Activated naive CD8-positive, alpha-beta T cell treated with anti-CD3 and anti-CD28 coated beads, Interleukin-2, amount 10 ng/mL, durations not matched to agents 7 days and 5 days (primary cell): ENCODE results near the gene RYR1. TPM values are rescaled to one million over a fixed set of nuclear protein-coding genes. Genes with fewer than 3 reads are reported as not detected.
A peak's percentile ranks its signal among the peaks of the same experiment; 100 is the strongest.
"Not testable (repeated sequence)": the region's sequence is repeated elsewhere in the genome, so short reads cannot be mapped to it uniquely, and the experiment has no call there.

ENCODE experiments used
- ATAC-seq: fragments of 150-1000 bp; cut with Tn5 transposase; one replicate; pipeline ENCODE4 v1.10.0; 2021; ENCODE audit warnings: low read depth, moderate library complexity
- POLR2A ChIA-PET: fragments of 350-600 bp; sonication (Branson Sonifier 250); formaldehyde crosslinking; loops from one replicate; lab custom pipeline; 2021; ENCODE audit warnings: antibody characterized with exemption; lab: Charles Lee
- DNase-seq: peaks from one replicate; pipeline ENCODE4 v3.0.0; 2021
- H3K27ac Mint-ChIP-seq: one replicate; pipeline ENCODE4 v1.8.0; 2022; ENCODE audit warnings: mild to moderate bottlenecking, mixed read lengths
- H3K27me3 Mint-ChIP-seq: one replicate; pipeline ENCODE4 v1.8.0; 2022; ENCODE audit warnings: mild to moderate bottlenecking, moderate library complexity, mixed read lengths
- H3K36me3 Mint-ChIP-seq: one replicate; pipeline ENCODE4 v1.8.0; 2021; ENCODE audit warnings: mild to moderate bottlenecking, mixed read lengths
- H3K4me1 Mint-ChIP-seq: one replicate; pipeline ENCODE4 v1.8.0; 2021; ENCODE audit warnings: mixed read lengths
- H3K4me3 Mint-ChIP-seq: one replicate; pipeline ENCODE4 v1.8.0; 2022; ENCODE audit warnings: mild to moderate bottlenecking, moderate library complexity, mixed read lengths
- H3K9me3 Mint-ChIP-seq: one replicate; pipeline ENCODE4 v1.8.0; 2021; ENCODE audit warnings: mixed read lengths
- total RNA-seq, 2 experiments: library from RNA; stranded (reverse); gene quantifications; one replicate each; pipeline ENCODE4 v1.2.3, GENCODE V29; 2021

The RYR1 gene
- total RNA-seq, 2 experiments from 2014 or later, result 2.9 to 3.5 TPM

DNA sequence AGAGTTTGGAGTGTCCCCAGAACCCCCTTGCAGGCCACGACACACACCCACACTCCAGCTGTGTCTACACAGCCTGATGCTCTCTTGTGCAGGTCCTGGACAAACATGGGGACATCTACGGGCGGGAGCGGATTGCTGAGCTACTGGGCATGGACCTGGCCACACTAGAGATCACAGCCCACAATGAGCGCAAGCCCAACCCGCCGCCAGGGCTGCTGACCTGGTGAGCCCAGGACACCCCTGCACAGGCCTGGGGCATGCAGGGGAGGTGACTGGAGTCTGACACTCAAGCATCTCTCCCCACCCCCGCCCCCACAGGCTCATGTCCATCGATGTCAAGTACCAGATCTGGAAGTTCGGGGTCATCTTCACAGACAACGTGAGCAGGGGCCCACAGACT is 144.3 kb downstream of the RYR1 start:
- Mint-ChIP-seq H3K9me3 (no peaks in the 10 kb centered on the region), H3K27ac (no peak overlapping the region), H3K4me1 (peaks cover 6% of the 10 kb centered on the region), H3K36me3 (no peaks in the 10 kb centered on the region), H3K4me3 (no peak overlapping the region), H3K27me3 (peaks cover 3% of the 10 kb centered on the region)
- DNase-seq, result no peak
- no peak for ATAC-seq
- POLR2A ChIA-PET, result no interaction called here

DNA sequence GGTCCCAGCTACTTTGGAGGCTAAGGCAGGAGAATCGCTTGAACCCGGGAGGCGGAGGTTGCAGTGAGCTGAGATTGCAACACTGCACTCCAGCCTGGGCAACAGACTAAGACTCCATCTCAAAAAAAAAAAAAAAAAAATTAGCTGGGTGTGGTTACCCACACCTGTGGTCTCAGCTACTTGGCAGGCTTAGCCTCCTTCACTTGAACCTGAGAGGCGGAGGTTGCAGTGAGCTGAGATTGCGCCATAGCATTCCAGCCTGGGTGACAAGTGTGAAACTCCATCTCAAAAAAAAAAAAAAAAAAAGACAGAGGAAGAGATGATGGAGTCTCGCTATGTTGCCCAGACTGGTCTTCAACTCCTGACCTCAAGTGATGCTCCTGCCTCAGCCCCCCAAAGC is 145.8 kb downstream of the RYR1 start:
- H3K27me3 Mint-ChIP-seq, DNase-seq, H3K9me3 Mint-ChIP-seq, H3K36me3 Mint-ChIP-seq, H3K4me3 Mint-ChIP-seq, H3K27ac Mint-ChIP-seq: not testable (repeated sequence)
- peak; percentile 44 for ATAC-seq
- peaks cover 12% of the 10 kb centered on the region for H3K4me1 Mint-ChIP-seq
- POLR2A ChIA-PET, result interaction anchor here (0.6 to 1.3 kb wide), 4 partner anchors 16 to 350 kb away, joined by 3 to 5 read pairs (median 4); partner anchors contain the start of gene EIF3K

DNA sequence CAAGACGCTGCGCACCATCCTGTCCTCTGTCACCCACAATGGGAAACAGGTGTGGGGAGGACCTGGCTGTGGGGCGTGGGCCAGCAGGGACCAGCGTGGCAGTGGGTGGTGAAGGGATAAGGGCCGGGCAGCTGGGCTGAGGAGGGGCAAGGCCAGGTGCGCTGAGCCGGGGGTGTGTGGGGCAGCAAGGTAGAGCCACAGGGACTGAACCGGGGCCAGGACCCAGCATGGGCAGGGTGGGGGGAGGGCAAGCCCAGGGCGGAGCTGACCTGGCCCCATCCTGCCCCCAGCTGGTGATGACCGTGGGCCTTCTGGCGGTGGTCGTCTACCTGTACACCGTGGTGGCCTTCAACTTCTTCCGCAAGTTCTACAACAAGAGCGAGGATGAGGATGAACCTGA is 146.6 kb downstream of the RYR1 start:
- DNase-seq (no peak), ATAC-seq (no peak)
- no peaks in the 10 kb centered on the region for H3K36me3 Mint-ChIP-seq
- peaks cover 12% of the 10 kb centered on the region for H3K4me1 Mint-ChIP-seq
- H3K27me3 Mint-ChIP-seq, result peaks cover 3% of the 10 kb centered on the region
- H3K9me3 Mint-ChIP-seq, result no peaks in the 10 kb centered on the region
- no peak overlapping the region for H3K27ac Mint-ChIP-seq
- H3K4me3 Mint-ChIP-seq, result no peak overlapping the region
- POLR2A ChIA-PET, result no interaction called here

- Mint-ChIP-seq H3K9me3 (no peaks in the 10 kb centered on the region), H3K4me1 (peaks cover 12% of the 10 kb centered on the region), H3K27ac (peak overlapping the region; percentile 64), H3K27me3 (no peaks in the 10 kb centered on the region), H3K4me3 (peak overlapping the region; percentile 63), H3K36me3 (peaks cover 5% of the 10 kb centered on the region)
- POLR2A ChIA-PET, result interaction anchor here (0.7 to 1.0 kb wide), 2 partner anchors 35 to 39 kb away, joined by 4 to 6 read pairs; partner anchors contain the start of genes EIF3K and MAP4K1
- DNase-seq, result no peak
- ATAC-seq, result peak; percentile 36
These were observed 149.9 kb downstream of the RYR1 start for GRCh38 chr19:38583219-38583984.

- ATAC-seq, result no peak
- peak overlapping the region; percentile 64 for H3K27ac Mint-ChIP-seq
- no peaks in the 10 kb centered on the region for H3K9me3 Mint-ChIP-seq
- H3K4me3 Mint-ChIP-seq, result peak overlapping the region; percentile 63
- POLR2A ChIA-PET, result interaction anchor here (1.0 kb wide), 1 partner anchor 34 kb away, joined by 6 read pairs; the partner anchor contains the start of genes EIF3K and MAP4K1
- peaks cover 12% of the 10 kb centered on the region for H3K4me1 Mint-ChIP-seq
- no peak for DNase-seq
- H3K27me3 Mint-ChIP-seq, result no peaks in the 10 kb centered on the region
- peaks cover 7% of the 10 kb centered on the region for H3K36me3 Mint-ChIP-seq
These were observed 150.5 kb downstream of the RYR1 start for GRCh38 chr19:38583985-38584305.

GRCh38 chr19:38587562-38587961 is 154.1 kb downstream of the RYR1 start:
- no peak for ATAC-seq
- Mint-ChIP-seq H3K4me3 (no peak overlapping the region), H3K27me3 (no peaks in the 10 kb centered on the region), H3K27ac (no peak overlapping the region), H3K4me1 (peaks cover 6% of the 10 kb centered on the region), H3K36me3 (peaks cover 15% of the 10 kb centered on the region), H3K9me3 (no peaks in the 10 kb centered on the region)
- POLR2A ChIA-PET, result no interaction called here
- no peak for DNase-seq

- POLR2A ChIA-PET, result interaction anchor here (0.7 kb wide), 1 partner anchor 86 kb away, joined by 4 read pairs; no protein-coding TSS in a partner anchor
- peaks cover 17% of the 10 kb centered on the region for H3K36me3 Mint-ChIP-seq
- H3K4me3 Mint-ChIP-seq, result no peak overlapping the region
- DNase-seq, result no peak
- no peaks in the 10 kb centered on the region for H3K27me3 Mint-ChIP-seq
- ATAC-seq, result no peak
- H3K9me3 Mint-ChIP-seq, result no peaks in the 10 kb centered on the region
- peaks cover 6% of the 10 kb centered on the region for H3K4me1 Mint-ChIP-seq
- no peak overlapping the region for H3K27ac Mint-ChIP-seq
These were observed 154.6 kb downstream of the RYR1 start for GRCh38 chr19:38588041-38588440.

DNA sequence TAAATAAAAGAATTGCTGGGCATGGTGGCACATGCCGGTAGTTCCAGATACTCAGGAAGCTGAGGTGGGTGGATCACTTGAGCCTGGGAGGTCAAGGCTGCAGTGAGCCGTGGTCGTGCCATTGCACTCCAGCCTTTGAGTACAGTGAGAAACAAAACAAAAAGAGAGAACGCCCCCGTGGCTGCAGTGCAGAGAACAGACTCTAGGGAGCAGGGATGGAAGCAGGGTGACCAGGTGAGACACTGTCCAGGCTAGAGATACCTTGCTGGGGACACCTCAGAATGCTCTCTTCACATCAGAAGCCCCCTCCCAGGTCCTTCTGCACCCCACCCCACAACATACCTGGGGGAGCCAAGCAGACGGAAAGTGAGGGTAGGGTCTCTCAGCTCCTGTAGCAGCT is 159.4 kb downstream of the RYR1 start:
- Mint-ChIP-seq H3K4me3 (no peak overlapping the region), H3K27ac (no peak overlapping the region), H3K36me3 (peaks cover 45% of the 10 kb centered on the region), H3K27me3 (no peaks in the 10 kb centered on the region), H3K9me3 (no peaks in the 10 kb centered on the region), H3K4me1 (peaks cover 6% of the 10 kb centered on the region)
- ATAC-seq, result no peak
- no peak for DNase-seq
- POLR2A ChIA-PET, result no interaction called here

DNA sequence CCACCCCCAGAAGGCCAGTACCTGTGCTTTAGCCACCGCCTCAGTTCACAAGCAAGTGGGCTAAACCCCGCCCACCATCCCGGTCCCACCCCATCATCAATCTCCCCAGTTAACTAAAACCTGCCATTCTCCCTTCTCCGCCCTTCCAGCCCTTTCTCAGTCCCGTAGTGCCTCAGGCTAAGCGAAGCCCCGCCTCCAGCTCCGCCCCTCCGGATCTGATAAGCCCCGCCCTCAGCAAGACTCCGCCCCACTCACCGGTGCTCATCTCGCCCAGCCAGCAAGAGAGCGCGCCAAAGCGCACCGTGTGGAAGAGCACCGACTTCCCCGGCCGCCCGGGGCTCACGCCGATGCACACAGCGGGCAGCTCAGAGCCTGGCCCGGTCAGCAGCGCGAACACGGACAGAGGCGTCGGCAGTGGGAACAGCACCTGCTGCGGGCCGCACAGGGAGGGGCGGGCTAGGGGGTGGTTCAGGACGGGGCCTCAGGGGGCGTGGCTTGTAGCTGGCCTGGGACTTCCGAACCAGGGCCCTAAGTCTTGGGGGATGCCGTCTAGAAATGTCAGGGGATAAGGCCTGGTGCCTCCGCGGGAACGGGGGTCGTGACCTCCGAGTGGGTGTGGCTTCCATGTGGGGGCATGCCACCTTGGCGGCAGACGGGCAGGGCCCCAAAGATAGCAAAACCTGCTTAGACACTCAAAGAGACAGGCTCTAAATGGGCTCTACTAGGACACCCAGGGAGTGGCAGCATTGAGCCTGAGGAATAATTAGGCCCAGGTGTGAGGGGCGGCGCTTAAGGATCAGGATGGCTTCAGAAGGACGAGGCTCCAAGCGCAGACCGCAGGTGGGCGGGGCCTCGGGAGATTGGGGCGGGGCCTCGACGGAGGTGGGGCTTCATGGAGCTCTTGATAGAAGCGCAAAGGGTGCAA is 162.8 kb downstream of the RYR1 start:
- Mint-ChIP-seq H3K4me1 (peaks cover 8% of the 10 kb centered on the region), H3K27me3 (no peaks in the 10 kb centered on the region), H3K27ac (no peak overlapping the region), H3K9me3 (no peaks in the 10 kb centered on the region), H3K36me3 (peaks cover 44% of the 10 kb centered on the region), H3K4me3 (no peak overlapping the region)
- POLR2A ChIA-PET, result no interaction called here
- ATAC-seq, result no peak
- DNase-seq, result peak; percentile 46

- peaks cover 47% of the 10 kb centered on the region for H3K36me3 Mint-ChIP-seq
- DNase-seq (no peak), ATAC-seq (no peak)
- no peaks in the 10 kb centered on the region for H3K9me3 Mint-ChIP-seq
- no peaks in the 10 kb centered on the region for H3K27me3 Mint-ChIP-seq
- H3K4me3 Mint-ChIP-seq, result no peak overlapping the region
- H3K27ac Mint-ChIP-seq, result peak overlapping the region; percentile 2
- POLR2A ChIA-PET, result no interaction called here
- peaks cover 10% of the 10 kb centered on the region for H3K4me1 Mint-ChIP-seq
These were observed 163.6 kb downstream of the RYR1 start for GRCh38 chr19:38597075-38597474.

GRCh38 chr19:38599722-38600121 is 166.2 kb downstream of the RYR1 start:
- H3K36me3 Mint-ChIP-seq, result peaks cover 35% of the 10 kb centered on the region
- DNase-seq (no peak), ATAC-seq (no peak)
- H3K4me3 Mint-ChIP-seq, result no peak overlapping the region
- no peaks in the 10 kb centered on the region for H3K9me3 Mint-ChIP-seq
- no peak overlapping the region for H3K27ac Mint-ChIP-seq
- peaks cover 10% of the 10 kb centered on the region for H3K4me1 Mint-ChIP-seq
- H3K27me3 Mint-ChIP-seq, result no peaks in the 10 kb centered on the region
- POLR2A ChIA-PET, result no interaction called here

DNA sequence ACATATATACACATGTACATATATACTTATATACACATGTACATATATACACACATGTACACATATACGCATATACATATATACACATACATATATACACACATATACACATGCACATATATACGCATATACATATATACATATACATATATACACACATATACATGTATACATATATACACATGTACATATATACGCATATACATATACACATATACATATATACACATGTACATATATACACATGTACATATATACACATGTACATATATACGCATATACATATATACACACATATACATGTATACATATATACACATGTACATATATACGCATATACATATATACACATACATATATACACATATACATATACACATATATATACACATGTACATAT is 169.4 kb downstream of the RYR1 start:
- ATAC-seq, H3K4me1 Mint-ChIP-seq, H3K27me3 Mint-ChIP-seq, H3K9me3 Mint-ChIP-seq, POLR2A ChIA-PET, H3K4me3 Mint-ChIP-seq, DNase-seq, H3K27ac Mint-ChIP-seq: not testable (repeated sequence)
- peaks cover 24% of the 10 kb centered on the region for H3K36me3 Mint-ChIP-seq

DNA sequence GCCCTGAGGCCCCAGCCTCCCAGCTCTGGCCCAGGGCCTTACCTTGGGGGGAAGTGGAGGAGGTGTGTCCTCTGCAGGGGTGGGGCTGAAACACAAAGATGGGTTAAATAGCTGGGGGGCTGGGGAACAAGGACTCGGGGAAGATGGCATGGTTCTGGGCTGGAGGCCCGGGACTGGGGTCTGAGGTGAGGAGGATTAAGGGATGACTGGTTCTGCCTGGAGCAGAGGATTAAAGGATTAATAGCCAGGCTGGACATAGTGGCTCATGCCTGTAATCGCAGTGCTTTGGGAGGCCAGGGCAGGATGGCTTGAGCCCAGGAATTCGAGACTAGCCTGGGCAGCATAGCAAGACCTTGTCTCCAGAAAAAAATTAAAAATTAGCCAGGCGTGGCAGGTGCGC is 172.6 kb downstream of the RYR1 start:
- Mint-ChIP-seq H3K27ac (no peak overlapping the region), H3K27me3 (no peaks in the 10 kb centered on the region), H3K9me3 (no peaks in the 10 kb centered on the region), H3K4me1 (peaks cover 2% of the 10 kb centered on the region), H3K36me3 (peaks cover 28% of the 10 kb centered on the region), H3K4me3 (no peak overlapping the region)
- ATAC-seq (no peak), DNase-seq (no peak)
- POLR2A ChIA-PET, result interaction anchor here (0.5 to 0.6 kb wide), 2 partner anchors 14 to 92 kb away, joined by 3 to 6 read pairs; no protein-coding TSS in a partner anchor
